Uterus (tissue), 2 donors: ENCODE measurements around the gene HLA-C.

ENCODE experiments used
- POLR2A ChIP-seq, 2 donors: fragments of 450-650 bp; IDR thresholded peaks; one replicate each; pipeline ENCODE4 v1.6.1; 2016; ENCODE audit warnings: antibody characterized with exemption in 2 of 2, mild to moderate bottlenecking in 1 of 2, moderate library complexity in 1 of 2
- TF ChIP-seq, protein P1 (sequence below), 4 experiments: fragments of 200-600 bp in 2 of 4; fragments of 450-650 bp in 2 of 4; sonication (generic) in 2 of 4; IDR thresholded peaks; one replicate each; pipeline ENCODE4 v1.5.1; 2016 to 2019; ENCODE audit warnings: antibody characterized with exemption in 4 of 4, mild to moderate bottlenecking in 2 of 4, moderate library complexity in 1 of 4

DNA sequence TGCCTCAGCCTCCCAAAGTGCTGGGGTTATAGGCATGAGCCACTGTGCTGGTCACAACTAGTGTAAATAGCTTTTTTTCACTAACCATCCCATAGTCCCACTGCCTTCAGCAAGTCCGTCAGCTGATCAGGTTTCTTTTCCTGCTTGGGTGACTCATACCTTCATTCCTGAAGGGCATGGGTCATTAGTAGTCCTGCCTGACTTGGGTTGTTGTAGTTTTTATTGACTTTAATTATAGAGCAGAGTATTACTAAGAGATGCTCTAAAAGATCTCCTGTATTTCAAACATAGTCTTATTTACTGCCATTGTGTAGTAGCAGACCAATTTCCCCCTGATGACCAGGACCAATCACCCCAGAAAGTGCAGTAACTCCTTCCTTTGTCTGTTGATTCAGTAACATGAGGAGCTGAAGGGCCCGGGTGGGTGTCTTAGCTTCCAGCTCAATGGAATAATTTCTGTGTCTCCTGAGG lies 25.8 kb downstream of the HLA-C start:
- TF ChIP-seq, protein P1, sequence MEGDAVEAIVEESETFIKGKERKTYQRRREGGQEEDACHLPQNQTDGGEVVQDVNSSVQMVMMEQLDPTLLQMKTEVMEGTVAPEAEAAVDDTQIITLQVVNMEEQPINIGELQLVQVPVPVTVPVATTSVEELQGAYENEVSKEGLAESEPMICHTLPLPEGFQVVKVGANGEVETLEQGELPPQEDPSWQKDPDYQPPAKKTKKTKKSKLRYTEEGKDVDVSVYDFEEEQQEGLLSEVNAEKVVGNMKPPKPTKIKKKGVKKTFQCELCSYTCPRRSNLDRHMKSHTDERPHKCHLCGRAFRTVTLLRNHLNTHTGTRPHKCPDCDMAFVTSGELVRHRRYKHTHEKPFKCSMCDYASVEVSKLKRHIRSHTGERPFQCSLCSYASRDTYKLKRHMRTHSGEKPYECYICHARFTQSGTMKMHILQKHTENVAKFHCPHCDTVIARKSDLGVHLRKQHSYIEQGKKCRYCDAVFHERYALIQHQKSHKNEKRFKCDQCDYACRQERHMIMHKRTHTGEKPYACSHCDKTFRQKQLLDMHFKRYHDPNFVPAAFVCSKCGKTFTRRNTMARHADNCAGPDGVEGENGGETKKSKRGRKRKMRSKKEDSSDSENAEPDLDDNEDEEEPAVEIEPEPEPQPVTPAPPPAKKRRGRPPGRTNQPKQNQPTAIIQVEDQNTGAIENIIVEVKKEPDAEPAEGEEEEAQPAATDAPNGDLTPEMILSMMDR (IDR thresholded peaks at IDR 0.05): no peak
- no peak for TF ChIP-seq POLR2A (IDR thresholded peaks at IDR 0.05)
